Naive thymus-derived CD8-positive, alpha-beta T cell (primary cell): ENCODE measurements around the gene RIOK2. TPM values are rescaled to one million over a fixed set of nuclear protein-coding genes. Genes with fewer than 3 reads are reported as not detected.

Source experiments
- ATAC-seq, 2 donors: fragments of 150-1000 bp; cut with Tn5 transposase in 1 of 2; sonication (Bioruptor Pico), chemical (Tn5 transposase) in 1 of 2; 1 replicate in 1 of 2; 2 replicates in 1 of 2; pipeline ENCODE4 v1.10.0; 2021; ENCODE audit warnings: mild to moderate bottlenecking in 2 of 2, moderate library complexity in 2 of 2
- POLR2A ChIA-PET: fragments of 350-600 bp; sonication (Branson Sonifier 250); formaldehyde crosslinking; loops from one replicate; lab custom pipeline; 2021; ENCODE audit warnings: antibody characterized with exemption; lab: Charles Lee
- DNase-seq, 10 donors: peaks; one replicate each; pipeline versions ENCODE4 v3.0.0 to v3.0.0-alpha.2; 2020 to 2022
- H3K27ac Mint-ChIP-seq, 10 donors: one replicate each; pipeline ENCODE4 v1.8.0; 2020 to 2022; ENCODE audit warnings: mild to moderate bottlenecking in 10 of 10, mixed read lengths in 10 of 10, moderate library complexity in 4 of 10, inconsistent platforms in 1 of 10
- H3K27me3 Mint-ChIP-seq, 5 donors: one replicate each; pipeline ENCODE4 v1.8.0; 2021 to 2022; ENCODE audit warnings: mixed read lengths in 5 of 5
- H3K36me3 Mint-ChIP-seq, 3 donors: one replicate each; pipeline ENCODE4 v1.8.0; 2020 to 2022; ENCODE audit warnings: mixed read lengths in 3 of 3, mild to moderate bottlenecking in 2 of 3, inconsistent platforms in 1 of 3
- H3K4me1 Mint-ChIP-seq, 4 donors: one replicate each; pipeline ENCODE4 v1.8.0; 2021 to 2022; ENCODE audit warnings: mixed read lengths in 4 of 4
- H3K4me3 Mint-ChIP-seq, 10 donors: one replicate each; pipeline ENCODE4 v1.8.0; 2020 to 2022; ENCODE audit warnings: mild to moderate bottlenecking in 10 of 10, mixed read lengths in 10 of 10, moderate library complexity in 6 of 10, inconsistent platforms in 1 of 10
- H3K9me3 Mint-ChIP-seq, 9 donors: one replicate each; pipeline ENCODE4 v1.8.0; 2020 to 2022; ENCODE audit warnings: mixed read lengths in 9 of 9, mild to moderate bottlenecking in 3 of 9, inconsistent platforms in 1 of 9, moderate library complexity in 1 of 9
- polyA plus RNA-seq, 3 donors: library from polyadenylated mRNA; unstranded; fragments of 300-500 nt; fragmentation: Illumina TruSeq; gene quantifications; one replicate each; pipeline ENCODE4 v1.2.3, GENCODE V29; 2021
- total RNA-seq, 8 experiments: library from RNA in 2 of 8; stranded (reverse) in 2 of 8; gene quantifications; one replicate each; pipeline ENCODE4 v1.2.3 and lab custom pipeline; 2021 to 2026

Gene RIOK2
- total and polyA plus RNA-seq, 5 experiments from 2014 or later = 14.0 to 42.7 (median 21.6) TPM

- ATAC-seq (no peak), DNase-seq (no peak)
- Mint-ChIP-seq H3K4me1 (peaks cover 0 to 17% (median 10%) of the 10 kb centered on the region in 4 donors), H3K36me3 (peaks cover 0 to 77% (median 7%) of the 10 kb centered on the region in 3 donors), H3K4me3 (no peak overlapping the region), H3K27me3 (no peaks in the 10 kb centered on the region), H3K27ac (peak overlapping the region in 8 of 10 donors; percentile 13 to 74 (median 36)), H3K9me3 (peaks cover 0 to 2% (median 0%) of the 10 kb centered on the region in 9 donors)
- POLR2A ChIA-PET = no interaction called here
These were observed 18.2 kb downstream of the RIOK2 start for GRCh38 chr5:97164846-97165245.

DNA sequence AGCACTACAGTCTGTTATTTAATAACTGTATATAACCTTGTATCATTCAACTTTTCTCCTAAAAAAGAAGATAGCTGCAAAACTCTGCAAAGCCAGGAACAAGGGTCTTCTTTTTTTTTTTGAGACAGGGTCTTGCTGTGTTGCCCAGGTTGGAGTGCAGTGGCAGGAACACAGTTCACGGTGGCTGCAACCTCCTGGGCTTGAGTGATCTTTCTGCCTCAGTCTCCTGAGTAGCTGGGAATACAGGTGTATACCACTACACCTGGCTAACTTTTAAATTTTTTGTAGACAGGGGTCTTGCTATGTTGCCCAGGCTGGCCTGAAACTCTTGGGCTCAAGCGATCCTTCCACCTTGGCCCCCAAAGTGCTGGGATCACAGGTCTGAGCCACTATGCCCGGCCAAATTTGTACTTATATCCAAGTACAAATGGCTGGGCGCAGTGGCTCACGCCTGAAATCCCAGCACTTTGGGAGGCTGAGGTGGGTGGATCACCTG, 19.2 kb downstream of the RIOK2 start:
- POLR2A ChIA-PET = interaction anchor here (1.0 kb wide), 1 partner anchor 295 kb away, joined by 3 read pairs; no protein-coding TSS in a partner anchor
- ATAC-seq (no peak), DNase-seq (no peak)
- peaks cover under 1 to 77% (median 8%) of the 10 kb centered on the region in 3 donors for H3K36me3 Mint-ChIP-seq
- H3K9me3 Mint-ChIP-seq = peaks cover 0 to 3% (median 0%) of the 10 kb centered on the region in 9 donors
- H3K4me1 Mint-ChIP-seq = peaks cover 0 to 17% (median 10%) of the 10 kb centered on the region in 4 donors
- no peak overlapping the region for H3K4me3 Mint-ChIP-seq
- H3K27ac Mint-ChIP-seq = peak overlapping the region in 1 of 10 donors; percentile 40
- no peaks in the 10 kb centered on the region for H3K27me3 Mint-ChIP-seq

GRCh38 chr5:97163360-97163764, 19.7 kb downstream of the RIOK2 start:
- H3K27me3 Mint-ChIP-seq = no peaks in the 10 kb centered on the region
- peaks cover 0 to 6% (median 1%) of the 10 kb centered on the region in 9 donors for H3K9me3 Mint-ChIP-seq
- DNase-seq (peak in 3 of 10 donors; percentile 39 to 49 (median 46)), ATAC-seq (no peak)
- POLR2A ChIA-PET = interaction anchor here (1.0 kb wide), 1 partner anchor 294 kb away, joined by 3 read pairs; no protein-coding TSS in a partner anchor
- peaks cover 0 to 17% (median 10%) of the 10 kb centered on the region in 4 donors for H3K4me1 Mint-ChIP-seq
- H3K27ac Mint-ChIP-seq = peak overlapping the region in 1 of 10 donors; percentile 33
- H3K36me3 Mint-ChIP-seq = peaks cover 4 to 74% (median 11%) of the 10 kb centered on the region in 3 donors
- no peak overlapping the region for H3K4me3 Mint-ChIP-seq

DNA sequence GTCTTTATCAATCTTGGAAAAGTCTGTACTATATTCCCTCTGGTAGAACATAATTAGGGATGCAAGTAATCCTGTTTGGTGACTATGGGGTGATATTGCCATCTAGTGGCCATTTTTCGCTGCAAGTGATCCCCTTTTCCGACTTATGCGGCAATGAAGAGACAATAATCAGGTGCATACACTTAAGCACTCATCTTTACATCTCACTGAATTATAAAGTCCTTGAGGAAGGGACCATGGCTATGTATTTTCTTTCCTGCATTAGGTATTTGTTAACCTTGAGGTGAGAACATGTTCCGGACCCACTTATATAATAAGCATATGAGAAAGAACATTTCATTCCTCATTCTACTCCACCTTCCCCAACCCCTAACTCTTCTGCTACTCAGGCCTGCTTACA, 21.0 kb downstream of the RIOK2 start:
- ATAC-seq (peak in 1 of 2 donors; percentile 57), DNase-seq (peak; percentile 13 to 71 (median 46))
- H3K36me3 Mint-ChIP-seq = peaks cover 17 to 70% (median 21%) of the 10 kb centered on the region in 3 donors

DNA sequence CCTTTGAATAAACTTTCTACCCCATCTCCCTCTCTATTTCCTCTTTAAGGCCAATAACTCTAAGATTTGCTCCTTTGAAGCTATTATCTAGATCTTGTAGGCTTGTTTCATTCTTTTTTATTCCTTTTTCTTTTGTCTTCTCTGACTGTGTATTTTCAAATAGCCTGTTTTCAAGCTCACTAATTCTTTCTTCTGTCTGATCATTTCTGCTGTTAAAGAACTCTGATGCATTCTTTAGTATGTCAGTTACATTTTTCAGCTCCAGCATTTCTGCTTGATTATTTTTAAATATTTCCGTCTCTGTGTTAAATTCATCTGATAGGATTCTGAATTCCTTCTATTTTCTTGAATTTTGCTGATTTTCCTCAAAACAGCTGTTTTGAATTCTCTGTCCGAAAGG, 25.4 kb downstream of the RIOK2 start:
- H3K4me1 Mint-ChIP-seq = peaks cover 0 to 4% (median 0%) of the 10 kb centered on the region in 4 donors
- no peak overlapping the region for H3K4me3 Mint-ChIP-seq
- H3K9me3 Mint-ChIP-seq = peaks cover 10 to 34% (median 26%) of the 10 kb centered on the region in 9 donors
- peak overlapping the region in 1 of 10 donors; percentile 22 for H3K27ac Mint-ChIP-seq
- DNase-seq (no peak), ATAC-seq (no peak)
- peaks cover 21 to 36% (median 34%) of the 10 kb centered on the region in 3 donors for H3K36me3 Mint-ChIP-seq
- no peaks in the 10 kb centered on the region for H3K27me3 Mint-ChIP-seq
- POLR2A ChIA-PET = no interaction called here

More for the DNA sequence above, 21.0 kb downstream of the RIOK2 start:
- POLR2A ChIA-PET = interaction anchor here (0.6 to 1.4 kb wide), 4 partner anchors 21 to 354 kb away, joined by 3 to 4 read pairs (median 3); partner anchors contain the start of genes ERAP1 and LNPEP
- Mint-ChIP-seq H3K9me3 (peaks cover 6 to 19% (median 14%) of the 10 kb centered on the region in 9 donors), H3K27ac (peak overlapping the region in 3 of 10 donors; percentile 23 to 60 (median 24)), H3K4me3 (no peak overlapping the region), H3K27me3 (no peaks in the 10 kb centered on the region), H3K4me1 (peaks cover 0 to 12% (median 5%) of the 10 kb centered on the region in 4 donors)

GRCh38 chr5:97151370-97151769, 31.7 kb downstream of the RIOK2 start:
- POLR2A ChIA-PET = no interaction called here
- no peak for ATAC-seq
- peak overlapping the region in 1 of 10 donors; percentile 26 for H3K27ac Mint-ChIP-seq
- no peak overlapping the region for H3K4me3 Mint-ChIP-seq
- H3K9me3 Mint-ChIP-seq = peaks cover 0 to 9% (median 2%) of the 10 kb centered on the region in 9 donors
- no peak for DNase-seq
- no peaks in the 10 kb centered on the region for H3K27me3 Mint-ChIP-seq
- peaks cover 0 to 7% (median 0%) of the 10 kb centered on the region in 3 donors for H3K36me3 Mint-ChIP-seq
- H3K4me1 Mint-ChIP-seq = peaks cover 0 to 1% (median 0%) of the 10 kb centered on the region in 4 donors

- POLR2A ChIA-PET = no interaction called here
- Mint-ChIP-seq H3K4me3 (no peak overlapping the region), H3K4me1 (peaks cover 0 to 1% (median 0%) of the 10 kb centered on the region in 4 donors), H3K36me3 (peaks cover 0 to 1% (median 0%) of the 10 kb centered on the region in 3 donors), H3K9me3 (peaks cover 0 to 3% (median 0%) of the 10 kb centered on the region in 9 donors), H3K27me3 (no peaks in the 10 kb centered on the region), H3K27ac (peak overlapping the region in 1 of 10 donors; percentile 26)
- no peak for ATAC-seq
- no peak for DNase-seq
These were observed 32.6 kb downstream of the RIOK2 start for GRCh38 chr5:97150401-97150800.

- H3K9me3 Mint-ChIP-seq = peaks cover 0 to 3% (median 0%) of the 10 kb centered on the region in 9 donors
- peaks cover 0 to 1% (median 0%) of the 10 kb centered on the region in 4 donors for H3K4me1 Mint-ChIP-seq
- DNase-seq = no peak
- POLR2A ChIA-PET = no interaction called here
- no peaks in the 10 kb centered on the region for H3K27me3 Mint-ChIP-seq
- no peaks in the 10 kb centered on the region for H3K36me3 Mint-ChIP-seq
- H3K4me3 Mint-ChIP-seq = no peak overlapping the region
- H3K27ac Mint-ChIP-seq = no peak overlapping the region
- no peak for ATAC-seq
These were observed 33.3 kb downstream of the RIOK2 start for GRCh38 chr5:97149709-97150108.

GRCh38 chr5:97148288-97148687, 34.8 kb downstream of the RIOK2 start:
- Mint-ChIP-seq H3K27ac (no peak overlapping the region), H3K36me3 (no peaks in the 10 kb centered on the region), H3K4me3 (no peak overlapping the region), H3K4me1 (peaks cover 0 to 1% (median 0%) of the 10 kb centered on the region in 4 donors), H3K27me3 (no peaks in the 10 kb centered on the region), H3K9me3 (no peaks in the 10 kb centered on the region)
- DNase-seq = no peak
- ATAC-seq = no peak
- POLR2A ChIA-PET = no interaction called here

DNA sequence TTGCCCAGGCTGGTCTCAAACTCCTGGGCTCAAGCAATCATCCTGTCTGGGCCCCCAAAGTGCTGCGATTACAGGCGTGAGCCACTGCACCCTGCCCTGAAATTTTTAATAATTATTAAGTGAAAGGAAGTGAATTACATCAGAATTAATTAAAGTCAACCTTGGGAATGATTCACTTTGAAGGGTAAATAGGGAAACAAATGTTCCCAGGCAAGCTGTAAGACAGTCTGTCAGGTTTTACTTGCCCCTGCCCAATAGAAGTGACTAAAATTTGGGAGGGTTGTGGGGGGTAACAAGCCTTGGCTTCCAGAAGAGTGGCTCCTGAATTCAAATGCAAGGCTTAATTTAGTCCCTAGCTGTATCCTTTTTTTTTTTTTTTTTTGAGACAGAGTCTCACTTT, 39.3 kb downstream of the RIOK2 start:
- Mint-ChIP-seq H3K4me3 (no peak overlapping the region), H3K27ac (no peak overlapping the region)

DNA sequence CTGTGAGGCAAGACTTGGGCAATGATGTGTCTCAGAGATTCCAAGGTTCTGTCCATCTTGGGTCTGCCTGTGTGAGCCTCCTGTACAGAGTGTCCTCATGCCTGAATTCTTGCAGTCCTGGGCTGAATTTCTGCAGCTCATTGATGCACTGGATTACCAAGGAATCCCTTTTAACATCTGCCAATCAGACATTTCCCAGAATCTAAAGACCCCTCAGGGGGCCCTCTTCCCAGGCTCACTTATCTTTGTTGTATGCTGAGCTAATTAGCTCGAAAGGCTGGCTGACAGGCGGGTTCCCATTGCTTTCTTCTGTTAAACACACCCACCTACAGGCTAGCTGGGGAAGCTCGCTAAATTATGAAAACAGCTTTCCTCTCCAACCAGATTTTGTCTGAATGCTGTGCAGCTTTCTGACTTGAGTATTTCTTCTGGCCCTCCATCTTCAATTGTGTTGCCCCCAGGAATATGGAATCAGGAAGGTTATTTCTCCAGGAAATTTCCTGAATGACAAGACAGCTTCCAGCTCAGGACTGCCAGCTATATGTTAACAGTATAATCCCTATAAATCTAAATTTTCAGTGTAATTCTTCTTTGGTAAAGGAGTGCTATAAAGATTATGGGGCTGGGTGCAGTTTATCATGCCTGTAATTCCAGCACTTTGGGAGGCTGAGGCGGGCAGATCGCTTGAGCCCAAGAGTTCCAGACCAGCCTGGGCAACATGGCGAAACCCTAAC, 40.4 kb downstream of the RIOK2 start, which contains the start of gene LIX1:
Gene LIX1 (minus strand): TSS at position 91 of the 734 bp plus-strand sequence. CDS start 35 bp downstream, at position 56.
- Mint-ChIP-seq H3K36me3 (no peaks in the 10 kb centered on the region), H3K9me3 (no peaks in the 10 kb centered on the region), H3K27ac (peak within 1 kb of the TSS in 2 of 10 donors; percentile 12 to 31), H3K27me3 (peaks cover 0 to 3% (median 3%) of the 10 kb centered on the region in 5 donors), H3K4me1 (no peaks in the 10 kb centered on the region), H3K4me3 (no peak within 1 kb of the TSS)
- peak in 6 of 10 donors; percentile 17 to 49 (median 28) for DNase-seq
- ATAC-seq = peak in 1 of 2 donors; percentile 66
- POLR2A ChIA-PET = no interaction called here

More for the DNA sequence above, 39.3 kb downstream of the RIOK2 start:
- Mint-ChIP-seq H3K36me3 (no peaks in the 10 kb centered on the region), H3K9me3 (no peaks in the 10 kb centered on the region), H3K4me1 (no peaks in the 10 kb centered on the region), H3K27me3 (peaks cover 0 to 3% (median 3%) of the 10 kb centered on the region in 5 donors)
- POLR2A ChIA-PET = no interaction called here
- DNase-seq = no peak
- ATAC-seq = no peak

- no peaks in the 10 kb centered on the region for H3K9me3 Mint-ChIP-seq
- peaks cover 0 to 3% (median 3%) of the 10 kb centered on the region in 5 donors for H3K27me3 Mint-ChIP-seq
- DNase-seq (no peak), ATAC-seq (no peak)
- POLR2A ChIA-PET = no interaction called here
- H3K36me3 Mint-ChIP-seq = no peaks in the 10 kb centered on the region
- no peak overlapping the region for H3K4me3 Mint-ChIP-seq
- H3K4me1 Mint-ChIP-seq = no peaks in the 10 kb centered on the region
- no peak overlapping the region for H3K27ac Mint-ChIP-seq
These were observed 41.5 kb downstream of the RIOK2 start for GRCh38 chr5:97141539-97141938.
